Cerebellar cortex (tissue), 1 donor: ENCODE measurements around the gene IL31.
A peak's percentile ranks its signal among the peaks of the same experiment; 100 is the strongest.
"Not testable (repeated sequence)": the region's sequence is repeated elsewhere in the genome, so short reads cannot be mapped to it uniquely, and the experiment has no call there.

ENCODE experiments used
- DNase-seq: peaks from one replicate; pipeline ENCODE4 v3.0.0-alpha.2; 2015; ENCODE audit warnings: low spot score

IL31 gene

GRCh38 chr12:122174155-122174845 is at the start of gene IL31:
Gene IL31 (minus strand): TSS chr12:122174221. CDS start chr12:122174172, 49 bp downstream.
- no peak for DNase-seq

DNA sequence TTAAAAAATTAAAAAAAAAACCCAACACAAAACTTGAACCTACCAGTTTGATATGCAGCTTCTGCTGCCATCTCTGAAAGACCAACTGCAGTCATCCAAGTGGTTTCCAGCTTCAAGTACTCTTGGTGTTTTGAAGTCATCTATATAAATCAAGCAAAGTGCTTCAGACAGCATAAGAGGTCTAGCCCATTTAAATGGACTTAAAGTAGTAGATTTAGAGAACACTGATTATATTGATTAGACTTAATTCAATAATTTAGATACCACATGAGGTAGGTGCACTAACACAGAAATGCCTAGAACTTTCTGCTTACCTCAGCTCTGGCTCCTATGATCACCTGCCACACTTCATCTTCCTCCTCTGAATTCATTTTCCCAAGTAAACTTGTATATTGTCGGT is 42.4 kb upstream of the IL31 start:
- no peak for DNase-seq

- DNase-seq: no peak
These were observed 41.8 kb upstream of the IL31 start for GRCh38 chr12:122215771-122216170.

GRCh38 chr12:122208073-122208820 is 34.2 kb upstream of the IL31 start:
- peak; percentile 52 for DNase-seq

- DNase-seq: peak; percentile 33
These were observed 33.4 kb upstream of the IL31 start for GRCh38 chr12:122207391-122207790.

- no peak for DNase-seq
These were observed 33.0 kb upstream of the IL31 start for GRCh38 chr12:122206976-122207375.

DNA sequence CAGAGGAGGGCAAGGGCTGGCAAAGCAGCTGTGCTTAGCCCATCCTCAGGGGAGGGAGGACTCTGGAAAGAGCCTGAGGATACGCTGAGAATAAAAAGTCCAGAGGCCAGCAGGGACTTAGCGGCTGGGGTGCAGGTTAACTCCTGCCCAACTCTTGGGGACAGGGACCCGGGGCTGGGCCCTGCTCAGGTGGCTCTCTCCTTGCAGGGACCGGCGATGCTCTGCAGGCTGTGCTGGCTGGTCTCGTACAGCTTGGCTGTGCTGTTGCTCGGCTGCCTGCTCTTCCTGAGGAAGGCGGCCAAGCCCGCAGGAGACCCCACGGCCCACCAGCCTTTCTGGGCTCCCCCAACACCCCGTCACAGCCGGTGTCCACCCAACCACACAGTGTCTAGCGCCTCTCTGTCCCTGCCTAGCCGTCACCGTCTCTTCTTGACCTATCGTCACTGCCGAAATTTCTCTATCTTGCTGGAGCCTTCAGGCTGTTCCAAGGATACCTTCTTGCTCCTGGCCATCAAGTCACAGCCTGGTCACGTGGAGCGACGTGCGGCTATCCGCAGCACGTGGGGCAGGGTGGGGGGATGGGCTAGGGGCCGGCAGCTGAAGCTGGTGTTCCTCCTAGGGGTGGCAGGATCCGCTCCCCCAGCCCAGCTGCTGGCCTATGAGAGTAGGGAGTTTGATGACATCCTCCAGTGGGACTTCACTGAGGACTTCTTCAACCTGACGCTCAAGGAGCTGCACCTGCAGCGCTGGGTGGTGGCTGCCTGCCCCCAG is 32.3 kb upstream of the IL31 start:
- peak; percentile 35 for DNase-seq

GRCh38 chr12:122205053-122205925 is 31.3 kb upstream of the IL31 start:
- peak; percentile 50 for DNase-seq

GRCh38 chr12:122204167-122205052 is 30.4 kb upstream of the IL31 start:
- DNase-seq: no peak

DNA sequence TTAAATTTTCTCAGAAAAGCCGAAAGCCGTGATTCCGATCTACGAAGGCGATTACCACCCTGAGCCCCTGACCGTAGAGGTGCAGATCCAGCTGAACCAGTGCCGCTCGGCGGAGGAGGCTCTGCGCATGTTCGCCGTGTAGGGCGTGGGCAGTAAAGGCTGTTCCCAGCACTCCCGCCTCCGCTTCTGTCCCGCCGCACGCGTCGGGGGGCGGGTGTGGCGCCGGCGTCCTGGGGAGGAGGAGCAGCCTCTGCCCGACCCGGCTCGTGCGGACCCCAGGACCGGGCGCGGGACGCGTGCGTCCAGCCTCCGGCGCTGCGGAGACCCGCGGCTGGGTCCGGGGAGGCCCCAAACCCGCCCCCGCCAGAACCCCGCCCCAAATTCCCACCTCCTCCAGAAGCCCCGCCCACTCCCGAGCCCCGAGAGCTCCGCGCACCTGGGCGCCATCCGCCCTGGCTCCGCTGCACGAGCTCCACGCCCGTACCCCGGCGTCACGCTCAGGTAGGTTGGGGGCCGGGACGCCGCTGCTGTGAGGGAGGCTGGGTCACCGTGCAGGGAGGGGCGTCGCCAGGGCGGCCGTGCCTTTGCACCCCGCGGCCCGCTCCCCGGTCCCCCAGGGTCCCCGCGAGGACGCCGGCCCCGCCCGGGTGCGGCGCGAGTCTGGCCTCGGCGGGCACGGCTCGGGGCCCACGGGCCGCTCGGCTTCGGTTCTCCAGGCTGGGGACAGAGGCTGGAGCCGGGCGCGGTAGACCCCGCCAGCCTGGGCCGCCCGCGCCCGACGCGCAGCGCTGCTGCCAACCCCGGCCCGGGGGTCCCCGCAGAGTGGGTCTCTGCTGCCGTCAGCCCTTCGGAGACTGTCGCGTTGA is 29.5 kb upstream of the IL31 start, which contains the start of gene B3GNT4:
Gene B3GNT4, plus strand, starts transcription at position 409 of the 866 bp plus-strand sequence. CDS start 910 bp downstream, outside the sequence.
- peak; percentile 73 for DNase-seq

GRCh38 chr12:122202811-122203210 is 28.8 kb upstream of the IL31 start:
- DNase-seq: not testable (repeated sequence)

DNA sequence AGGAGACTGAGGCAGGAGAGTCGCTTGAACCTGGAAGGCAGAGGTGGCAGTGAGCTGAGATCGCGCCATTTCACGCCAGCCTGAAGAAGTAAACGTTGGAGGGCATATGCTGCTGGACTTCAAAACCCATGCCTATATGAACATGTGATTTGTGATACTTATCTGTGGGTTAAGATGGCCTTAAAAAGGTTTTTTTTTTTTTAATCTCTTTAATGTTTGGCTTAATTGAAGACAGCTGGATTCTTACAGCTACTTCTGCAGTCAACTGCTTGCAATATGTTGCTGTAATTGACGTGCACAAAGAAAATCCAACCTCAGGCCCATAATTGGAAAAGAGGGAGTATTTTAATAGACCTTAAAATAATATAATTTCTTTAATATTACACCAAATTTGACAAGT is 28.0 kb upstream of the IL31 start:
- DNase-seq: no peak

GRCh38 chr12:122201381-122201780 is 27.4 kb upstream of the IL31 start:
- DNase-seq: no peak

DNA sequence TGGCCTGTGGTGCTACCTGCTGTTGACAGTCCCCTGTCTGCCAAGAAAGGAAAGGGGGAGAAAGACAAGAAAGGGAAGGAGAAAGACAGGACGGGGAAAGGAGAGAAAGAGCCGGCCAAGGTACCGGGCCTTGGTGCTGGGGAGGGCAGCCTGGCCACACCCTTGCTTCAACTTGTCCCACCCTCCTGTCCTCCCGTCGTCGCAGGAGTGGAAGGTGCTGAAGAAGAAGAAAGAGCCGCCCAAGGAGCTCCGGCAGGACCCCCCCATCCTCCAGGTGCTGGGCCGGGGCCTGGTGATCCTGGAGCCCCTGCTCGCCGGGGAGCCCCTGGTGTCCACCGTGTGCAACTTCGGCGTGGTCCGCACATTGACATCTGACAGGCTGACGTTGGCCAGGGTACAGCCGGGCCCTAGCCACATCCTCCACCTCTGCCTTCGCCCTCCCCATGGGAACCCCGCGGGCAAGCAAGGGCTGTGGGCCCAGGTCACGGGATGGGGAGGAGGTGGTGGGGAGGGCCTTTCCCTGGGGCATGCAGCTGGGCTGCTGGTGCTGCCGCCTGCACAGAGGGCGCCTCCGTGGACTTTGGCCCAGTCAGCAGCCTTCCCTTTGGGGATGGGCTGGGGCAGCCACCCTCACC is 26.6 kb upstream of the IL31 start:
- DNase-seq: no peak

DNA sequence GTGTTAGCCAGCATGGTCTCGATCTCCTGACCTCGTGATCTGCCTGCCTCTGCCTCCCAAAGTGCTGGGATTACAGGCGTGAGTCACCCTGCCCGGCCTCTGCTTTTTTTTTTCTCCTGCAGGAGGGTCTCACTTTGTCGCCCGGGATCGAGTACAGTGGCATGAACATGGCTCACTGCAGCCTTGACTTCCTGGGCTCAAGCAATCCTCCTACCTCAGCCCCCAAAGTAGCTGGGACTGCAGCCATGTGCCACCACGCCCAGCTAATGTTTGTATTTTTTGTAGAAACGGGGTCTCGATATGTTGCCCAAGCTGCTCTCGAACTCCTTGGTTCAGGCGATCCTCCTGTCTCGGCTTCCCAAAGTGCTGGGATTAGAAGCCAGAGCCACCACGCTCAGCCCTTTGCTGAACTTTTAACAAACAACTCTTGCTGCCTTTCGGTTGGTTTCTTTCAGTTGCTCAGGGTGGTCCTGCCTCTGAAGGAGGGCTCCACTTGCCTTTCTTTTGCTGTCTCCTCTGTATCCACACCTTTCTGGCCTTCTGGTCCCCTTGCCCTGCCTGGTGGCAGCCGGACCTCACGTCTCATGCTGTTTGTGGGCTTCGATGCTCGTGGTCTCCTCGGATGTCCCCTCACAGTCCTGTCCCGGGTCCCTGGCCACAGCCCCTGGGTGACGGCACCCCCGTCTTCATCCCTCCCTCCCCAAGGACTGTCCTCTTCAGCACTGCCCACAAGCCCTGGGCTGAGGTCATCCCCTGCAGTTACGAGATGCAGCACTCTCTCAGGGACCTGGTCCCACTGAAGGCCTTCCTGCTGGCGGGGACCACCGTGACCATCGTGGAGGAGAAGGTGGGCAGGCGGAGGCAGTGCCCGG is 25.7 kb upstream of the IL31 start:
- DNase-seq: no peak

GRCh38 chr12:122197612-122197966 is 23.6 kb upstream of the IL31 start:
- DNase-seq: no peak

DNA sequence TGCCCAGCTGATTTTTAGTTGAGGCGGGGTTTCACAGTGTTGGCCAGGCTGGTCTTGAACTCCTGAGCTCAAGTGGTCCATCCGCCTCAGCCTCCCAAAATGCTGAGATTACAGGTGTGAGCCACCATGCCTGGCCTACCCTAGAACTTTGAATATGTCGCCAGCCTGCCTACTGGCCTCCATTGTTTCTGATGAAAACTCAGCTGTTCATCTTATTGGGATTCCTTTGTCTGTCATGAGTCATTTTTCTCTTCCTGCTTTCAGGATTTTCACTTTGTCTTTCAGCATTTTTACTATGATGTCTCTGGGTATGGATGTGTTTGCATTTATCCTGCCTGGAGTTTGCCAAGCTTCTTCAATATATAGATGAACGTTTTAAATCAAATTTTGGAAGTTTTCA is 21.4 kb upstream of the IL31 start:
- no peak for DNase-seq

DNA sequence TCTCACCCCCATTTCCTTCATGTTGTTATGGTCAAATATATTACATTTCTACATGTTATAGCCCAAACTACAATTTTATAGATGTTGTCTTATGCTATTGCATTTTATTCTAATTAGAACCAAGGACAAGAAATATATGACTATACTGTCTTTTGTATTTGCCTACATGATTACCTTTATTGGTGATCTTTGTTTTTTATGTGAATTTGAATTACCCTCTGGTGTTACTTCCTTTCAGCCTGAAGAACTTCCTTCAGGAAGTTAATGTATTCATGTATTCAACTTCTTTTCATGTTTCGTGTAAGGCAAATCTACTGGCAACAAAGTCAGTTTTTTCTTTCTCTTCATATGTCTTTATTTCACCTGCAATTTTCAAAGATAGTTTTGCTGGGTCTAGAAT is 20.8 kb upstream of the IL31 start:
- DNase-seq: no peak
